H1 (cell line): ENCODE results near the gene HMG20A. TPM values are rescaled to one million over a fixed set of nuclear protein-coding genes. Genes with fewer than 3 reads are reported as not detected.

Source experiments
- CTCF ChIA-PET: fragments of 300-600 bp; sonication (Branson Sonifier 250); formaldehyde crosslinking; loops from one replicate; lab custom pipeline; 2021; ENCODE audit not compliant: partially characterized antibody; lab: Charles Lee
- POLR2A ChIA-PET: fragments of 300-600 bp; sonication (Branson Sonifier 250); formaldehyde crosslinking; loops from one replicate; lab custom pipeline; 2021; ENCODE audit warnings: inconsistent platforms; ENCODE audit not compliant: partially characterized antibody; lab: Charles Lee
- DNase-seq, 2 experiments: peaks; one replicate each; pipeline versions ENCODE4 v3.0.0 to v3.0.0-alpha.2; 2010 to 2022; ENCODE audit warnings: low spot score in 2 of 2, low read depth in 1 of 2, mixed read lengths in 1 of 2
- FAIRE-seq: peaks from 2 replicates; lab custom pipeline; 2011; peaks lifted over from hg19 to GRCh38; lab: Jason Lieb, UNC
- H2AFZ ChIP-seq: 2 replicates; pipeline ENCODE4 v1.8.1; 2012; ENCODE audit warnings: low read length, inconsistent platforms
- H2AK5ac ChIP-seq: 2 replicates; pipeline ENCODE4 v1.6.1; 2013; ENCODE audit warnings: low read depth, low read length
- H2BK120ac ChIP-seq: replicated peaks from 2 replicates; pipeline ENCODE3; 2013; ENCODE audit warnings: low read depth, low read length, inconsistent platforms
- H2BK12ac ChIP-seq: 2 replicates; pipeline ENCODE4 v1.6.1; 2013; ENCODE audit warnings: low read depth, low read length
- H2BK15ac ChIP-seq: 2 replicates; pipeline ENCODE4 v1.6.1; 2013; ENCODE audit warnings: low read length
- H2BK20ac ChIP-seq: 2 replicates; pipeline ENCODE4 v1.6.1; 2013; ENCODE audit warnings: low read length
- H2BK5ac ChIP-seq: 2 replicates; pipeline ENCODE4 v1.6.1; 2013; ENCODE audit warnings: low read depth, low read length
- H3K14ac ChIP-seq: 2 replicates; pipeline ENCODE4 v1.6.1; 2013; ENCODE audit warnings: inconsistent platforms; ENCODE audit not compliant: insufficient read length
- H3K18ac ChIP-seq: 2 replicates; pipeline ENCODE4 v1.6.1; 2013; ENCODE audit warnings: low read length; ENCODE audit errors: extremely low read depth
- H3K23ac ChIP-seq: 2 replicates; pipeline ENCODE4 v1.6.1; 2013; ENCODE audit warnings: inconsistent platforms; ENCODE audit not compliant: insufficient read length
- H3K23me2 ChIP-seq: 2 replicates; pipeline ENCODE4 v1.6.1; 2013; ENCODE audit warnings: low read depth, low read length
- H3K27ac ChIP-seq: 2 replicates; pipeline ENCODE4 v1.6.1; 2011; ENCODE audit warnings: low read depth, low read length, inconsistent platforms
- H3K27me3 ChIP-seq, 4 experiments: replicated peaks in 1 of 4; 1 replicate in 1 of 4; 2 replicates in 3 of 4; pipeline versions ENCODE4 v1.6.1 to v1.8.1; 2011 to 2013; ENCODE audit warnings: low read length in 3 of 4, mild to moderate bottlenecking in 3 of 4, inconsistent platforms in 2 of 4, mixed read lengths in 2 of 4, moderate library complexity in 1 of 4; ENCODE audit not compliant: control insufficient read depth in 3 of 4, insufficient read depth in 3 of 4; ENCODE audit errors: extremely low read depth in 1 of 4
- H3K36me3 ChIP-seq, 4 experiments: 2 replicates each; pipeline versions ENCODE4 v1.6.1 to v1.8.1; 2011 to 2013; ENCODE audit warnings: mild to moderate bottlenecking in 4 of 4, low read length in 3 of 4, moderate library complexity in 2 of 4, control low read depth in 1 of 4, inconsistent platforms in 1 of 4; ENCODE audit not compliant: insufficient read depth in 4 of 4, control insufficient read depth in 2 of 4
- H3K4ac ChIP-seq: replicated peaks from 2 replicates; pipeline ENCODE3; 2013; ENCODE audit warnings: low read length, low read depth, mixed read lengths, inconsistent platforms; ENCODE audit not compliant: insufficient read length
- H3K4me1 ChIP-seq, 4 experiments: replicated peaks in 1 of 4; 1 replicate in 1 of 4; 2 replicates in 3 of 4; pipeline versions ENCODE4 v1.6.1 to v1.8.1; 2011 to 2013; ENCODE audit warnings: low read length in 3 of 4, inconsistent platforms in 2 of 4, mixed read lengths in 1 of 4; ENCODE audit not compliant: insufficient read depth in 4 of 4, control insufficient read depth in 3 of 4
- H3K4me2 ChIP-seq, 2 experiments: 2 replicates each; pipeline versions ENCODE4 v1.6.1 to v1.8.1; 2011 to 2013; ENCODE audit warnings: low read depth in 2 of 2, low read length in 2 of 2, control low read depth in 1 of 2, inconsistent platforms in 1 of 2, mild to moderate bottlenecking in 1 of 2; ENCODE audit not compliant: insufficient read depth in 1 of 2
- H3K4me3 ChIP-seq, 4 experiments: fragments of 200-600, 300-600 bp in 1 of 4; sonication (generic), shearing (Covaris generic), sonication (Bioruptor Twin) in 1 of 4; 2 replicates each; pipeline versions ENCODE4 v1.5.1 to v1.8.1; 2011 to 2016; ENCODE audit warnings: low read length in 4 of 4, low read depth in 3 of 4, control low read depth in 2 of 4, inconsistent platforms in 2 of 4, mild to moderate bottlenecking in 2 of 4, mixed read lengths in 1 of 4, moderate library complexity in 1 of 4; ENCODE audit not compliant: insufficient read depth in 2 of 4; ENCODE audit errors: extremely low read depth in 1 of 4
- H3K56ac ChIP-seq: replicated peaks from 2 replicates; pipeline ENCODE3; 2013; ENCODE audit warnings: low read depth, mild to moderate bottlenecking, mixed read lengths, low read length, inconsistent platforms; ENCODE audit not compliant: insufficient read length
- H3K79me1 ChIP-seq: 2 replicates; pipeline ENCODE4 v1.6.1; 2013; ENCODE audit warnings: low read depth, low read length, control low read depth
- H3K79me2 ChIP-seq, 2 experiments: 2 replicates each; pipeline versions ENCODE4 v1.6.1 to v1.8.1; 2012 to 2013; ENCODE audit warnings: low read length in 2 of 2, mild to moderate bottlenecking in 2 of 2, inconsistent platforms in 1 of 2; ENCODE audit not compliant: insufficient read depth in 2 of 2, control insufficient read depth in 1 of 2
- H3K9ac ChIP-seq, 4 experiments: replicated peaks in 1 of 4; 1 replicate in 1 of 4; 2 replicates in 3 of 4; pipeline versions ENCODE4 v1.6.1 to v1.8.1; 2011 to 2013; ENCODE audit warnings: low read depth in 3 of 4, low read length in 3 of 4, control low read depth in 2 of 4, mild to moderate bottlenecking in 2 of 4, moderate library complexity in 2 of 4, inconsistent platforms in 1 of 4; ENCODE audit errors: extremely low read depth in 1 of 4
- H3K9me3 ChIP-seq, 2 experiments: 2 replicates each; pipeline versions ENCODE4 v1.6.1 to v1.8.1; 2012 to 2013; ENCODE audit warnings: mild to moderate bottlenecking in 2 of 2, moderate library complexity in 2 of 2, control low read depth in 1 of 2, inconsistent platforms in 1 of 2, low read depth in 1 of 2, low read length in 1 of 2, mixed read lengths in 1 of 2; ENCODE audit not compliant: insufficient read depth in 2 of 2
- H4K20me1 ChIP-seq, 2 experiments: replicated peaks in 1 of 2; 2 replicates each; pipeline versions ENCODE3 to v1.8.1; 2011 to 2013; ENCODE audit warnings: inconsistent platforms in 2 of 2, low read length in 2 of 2, mild to moderate bottlenecking in 1 of 2; ENCODE audit not compliant: insufficient read depth in 2 of 2, control insufficient read depth in 1 of 2
- H4K5ac ChIP-seq: 2 replicates; pipeline ENCODE4 v1.6.1; 2013; ENCODE audit warnings: low read length, low read depth, mixed read lengths, inconsistent platforms; ENCODE audit not compliant: insufficient read length
- H4K8ac ChIP-seq: 2 replicates; pipeline ENCODE4 v1.8.0; 2013; ENCODE audit warnings: mild to moderate bottlenecking, moderate library complexity, low read length, inconsistent platforms; ENCODE audit not compliant: insufficient read depth; ENCODE audit errors: extremely low read depth
- H4K91ac ChIP-seq: replicated peaks from 2 replicates; pipeline ENCODE3; 2013; ENCODE audit warnings: low read length, mixed read lengths, inconsistent platforms; ENCODE audit not compliant: insufficient read length
- CTBP2 ChIP-seq: IDR thresholded peaks from 2 replicates; pipeline ENCODE4 v1.7.0; 2011; ENCODE audit warnings: borderline replicate concordance, mild to moderate bottlenecking, moderate library complexity, mixed read lengths, low read length; ENCODE audit not compliant: insufficient read depth, insufficient read length
- SP1 ChIP-seq: IDR thresholded peaks from 2 replicates; pipeline ENCODE4 v1.6.1; 2011; ENCODE audit warnings: low read depth, low read length
- WGBS, 2 experiments: shearing (Covaris generic) in 1 of 2; methylation state at CpG; one replicate each; pipeline versions ENCODE4 v1.1.6 to v1.1.7; 2013 to 2015; ENCODE audit warnings: low lambda C conversion rate in 2 of 2, mixed read lengths in 2 of 2, inconsistent platforms in 1 of 2, low coverage in 1 of 2, missing lambda C conversion rate in 1 of 2; ENCODE audit not compliant: insufficient replicate concordance in 2 of 2, insufficient coverage in 1 of 2, insufficient read length in 1 of 2; ENCODE audit errors: extremely low coverage in 1 of 2, missing lambda C conversion rate in 1 of 2; 5-methylcytosine and 5-hydroxymethylcytosine counted together
- polyA plus RNA-seq, 7 experiments: library from polyadenylated mRNA; depleted of rRNA in 3 of 7; stranded (reverse) in 5 of 7; unstranded in 2 of 7; fragments of >200 nt in 5 of 7; fragments of 200-250 nt in 2 of 7; gene quantifications; 1 replicate in 5 of 7; 2 replicates in 1 of 7; 4 replicates in 1 of 7; pipeline versions ENCODE4 v1.2.1 to v1.2.3, GENCODE V29; 2011 to 2013; ENCODE audit warnings: missing spikeins in 2 of 7, mixed read lengths in 2 of 7
- total RNA-seq: library from RNA; stranded (reverse); fragmentation: NEBNext Ultra II Directional; extraction: Animal tissue kit (Norgen Biotek cat#: 25700); gene quantifications from 2 replicates; pipeline ENCODE4 v1.2.1, GENCODE V29; 2021

The HMG20A gene
- total and polyA plus RNA-seq, 2 of the 8 experiments (the other 6 are each of a cell fraction or from before 2014, with no cell fraction given) = 52.1 to 59.7 TPM

DNA sequence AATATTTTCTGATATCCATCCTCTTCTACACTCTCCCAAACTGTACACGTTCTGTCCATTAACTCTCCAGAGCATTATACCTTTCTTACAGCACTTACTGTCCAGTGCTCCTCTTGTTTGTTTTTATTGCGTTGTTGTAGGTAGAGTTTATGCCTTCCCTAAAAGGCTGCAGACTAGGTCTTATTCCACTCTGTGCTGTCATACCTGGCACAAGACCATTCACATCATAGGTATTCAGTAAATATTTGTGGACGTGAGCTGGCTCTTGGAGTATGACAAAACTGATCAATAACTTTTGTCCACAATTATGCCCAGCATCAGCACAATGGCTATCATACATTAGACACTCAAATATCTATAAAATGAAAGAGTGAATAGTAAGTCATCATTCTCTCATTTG is 4.4 kb downstream of the HMG20A start:
- no peak overlapping the region for H2BK15ac ChIP-seq
- H4K8ac ChIP-seq = no peak overlapping the region
- peaks cover 0 to 83% of the 10 kb centered on the region in 2 experiments; a peak in 3 of 4 replicates for H3K79me2 ChIP-seq
- H4K5ac ChIP-seq = no peak overlapping the region
- H3K79me1 ChIP-seq = peaks cover 3% of the 10 kb centered on the region; the same call in 1 of the 2 replicates
- no peaks in the 10 kb centered on the region; the same call in 1 of the 2 replicates for H3K23me2 ChIP-seq
- POLR2A ChIA-PET = interaction anchor here (1.1 kb wide), 1 partner anchor 14 kb away, joined by 3 read pairs; no protein-coding TSS in a partner anchor
- H4K20me1 ChIP-seq = peaks cover 0 to 2% of the 10 kb centered on the region in 2 experiments
- CTCF ChIA-PET = interaction anchor here (0.6 to 2.1 kb wide), 4 partner anchors 13 to 306 kb away, joined by 3 to 9 read pairs (median 4); no protein-coding TSS in a partner anchor
- no peak overlapping the region for H2BK5ac ChIP-seq
- 92% methylated on average over 3 of the region's 3 CpGs; no CpG with 5 or more reads in 1 of the 2 experiments for WGBS, 2 experiments
- no peaks in the 10 kb centered on the region for H3K36me3 ChIP-seq
- no peak overlapping the region for H2AK5ac ChIP-seq
- peaks cover 0 to 1% (median 0%) of the 10 kb centered on the region in 4 experiments; a peak in 1 of 7 replicates for H3K27me3 ChIP-seq
- peak overlapping the region; percentile 89 for H3K23ac ChIP-seq
- peaks cover 0 to 2% (median 0%) of the 10 kb centered on the region in 4 experiments; a peak in 1 of 7 replicates for H3K4me1 ChIP-seq
- H3K56ac ChIP-seq = no peak overlapping the region
- no peak overlapping the region for H2BK120ac ChIP-seq
- no peak overlapping the region for H3K27ac ChIP-seq
- H2BK20ac ChIP-seq = no peak overlapping the region
- DNase-seq (no peak), FAIRE-seq (no peak)
- H2BK12ac ChIP-seq = no peak overlapping the region
- no peak overlapping the region for H3K9ac ChIP-seq
- no peak overlapping the region for H3K4ac ChIP-seq
- H3K4me2 ChIP-seq = no peak overlapping the region
- no peak overlapping the region for H3K14ac ChIP-seq
- H3K4me3 ChIP-seq = no peak overlapping the region
- no peaks in the 10 kb centered on the region for H3K9me3 ChIP-seq
- H3K18ac ChIP-seq = no peak overlapping the region
- H2AFZ ChIP-seq = no peak overlapping the region
- H4K91ac ChIP-seq = no peak overlapping the region
- no peak for TF ChIP-seq SP1
- no peak for TF ChIP-seq CTBP2
